ENCODE measurements around the gene CRIM1.
"Not testable (repeated sequence)": the region's sequence is repeated elsewhere in the genome, so short reads cannot be mapped to it uniquely, and the experiment has no call there.

The CRIM1 gene

GRCh38 chr2:36355890-36356297 lies 316 bp downstream of the CRIM1 start:
- no peak for DNase-seq

- DNase-seq = peak; percentile 13
Measured at GRCh38 chr2:36356298-36356989, 866 bp downstream of the CRIM1 start.

- peak; percentile 6 for DNase-seq
Measured at GRCh38 chr2:36356990-36357846, 1.6 kb downstream of the CRIM1 start.

- DNase-seq = no peak
Measured at GRCh38 chr2:36357847-36358659, 2.5 kb downstream of the CRIM1 start.

DNA sequence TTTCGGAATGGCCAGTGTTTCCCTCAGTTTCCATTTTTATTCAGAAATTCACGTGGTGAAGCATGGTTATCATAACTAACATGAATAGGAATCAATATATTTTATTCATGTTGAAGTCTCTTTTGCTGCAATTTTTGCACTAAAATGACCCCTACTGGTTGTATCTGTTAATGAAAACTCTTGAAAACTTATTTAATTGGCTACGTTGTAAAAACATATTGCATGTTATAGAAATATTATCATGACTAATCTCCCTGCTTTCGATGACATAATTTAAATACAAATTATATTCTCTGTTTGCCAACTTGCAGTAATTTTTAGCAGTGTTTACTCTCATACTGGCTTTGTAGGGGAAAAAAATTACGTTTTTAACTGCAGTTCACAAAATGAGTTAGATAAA lies 3.5 kb downstream of the CRIM1 start:
- no peak for DNase-seq

- no peak for DNase-seq
Measured at GRCh38 chr2:36360063-36360462, 4.5 kb downstream of the CRIM1 start.

GRCh38 chr2:36360834-36361233 lies 5.3 kb downstream of the CRIM1 start:
- DNase-seq = no peak

- DNase-seq = no peak
Measured at GRCh38 chr2:36361396-36361795, 5.8 kb downstream of the CRIM1 start.

GRCh38 chr2:36362291-36362690 lies 6.7 kb downstream of the CRIM1 start:
- no peak for DNase-seq

- not testable (repeated sequence) for DNase-seq
Measured at GRCh38 chr2:36363085-36363484, 7.5 kb downstream of the CRIM1 start.

- DNase-seq = no peak
Measured at GRCh38 chr2:36366491-36367120, 11.0 kb downstream of the CRIM1 start.

- no peak for DNase-seq
Measured at GRCh38 chr2:36367486-36367885, 11.9 kb downstream of the CRIM1 start.

GRCh38 chr2:36367895-36368353 lies 12.3 kb downstream of the CRIM1 start:
- no peak for DNase-seq

DNA sequence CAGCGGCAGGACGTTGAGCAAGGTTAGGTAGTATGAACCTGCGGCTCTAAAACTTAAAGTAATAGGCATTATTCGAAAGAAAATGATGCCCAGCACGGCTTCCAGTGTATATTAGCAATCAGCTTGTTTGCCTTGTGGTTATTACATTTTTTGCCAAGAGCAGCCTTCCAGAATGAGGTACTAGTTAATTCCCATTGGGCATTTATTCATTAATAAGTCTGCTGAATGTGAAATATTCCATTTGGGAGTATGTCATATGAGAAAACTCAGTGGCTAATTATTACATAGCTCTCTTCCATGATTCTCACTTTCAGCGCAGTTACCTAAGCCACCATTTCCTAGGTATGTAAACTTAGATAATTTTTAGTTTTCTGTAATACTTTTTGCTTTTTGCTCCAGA lies 12.9 kb downstream of the CRIM1 start:
- no peak for DNase-seq

GRCh38 chr2:36369163-36369562 lies 13.6 kb downstream of the CRIM1 start:
- no peak for DNase-seq

- no peak for DNase-seq
Measured at GRCh38 chr2:36369716-36370115, 14.1 kb downstream of the CRIM1 start.

DNA sequence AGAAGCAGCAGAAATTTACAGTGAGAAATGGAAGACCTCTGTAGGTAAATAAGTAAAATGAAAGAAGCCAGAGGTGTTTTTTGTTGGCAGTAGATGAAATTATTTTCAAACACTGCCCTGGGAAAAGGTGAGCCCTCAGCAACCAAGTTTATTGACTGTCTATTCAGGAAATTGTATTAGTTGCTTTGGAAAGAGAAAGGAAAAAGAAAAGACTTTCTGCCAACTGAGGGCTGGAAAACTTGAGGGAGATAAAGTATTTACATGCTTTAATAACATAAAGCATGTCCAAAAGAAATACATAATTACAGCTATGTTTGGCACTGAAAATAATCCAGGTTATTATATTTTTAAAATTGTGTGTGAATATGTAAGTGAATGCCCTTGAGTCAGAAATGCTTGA lies 14.7 kb downstream of the CRIM1 start:
- DNase-seq = no peak

- no peak for DNase-seq
Measured at GRCh38 chr2:36371070-36371874, 15.7 kb downstream of the CRIM1 start.

DNA sequence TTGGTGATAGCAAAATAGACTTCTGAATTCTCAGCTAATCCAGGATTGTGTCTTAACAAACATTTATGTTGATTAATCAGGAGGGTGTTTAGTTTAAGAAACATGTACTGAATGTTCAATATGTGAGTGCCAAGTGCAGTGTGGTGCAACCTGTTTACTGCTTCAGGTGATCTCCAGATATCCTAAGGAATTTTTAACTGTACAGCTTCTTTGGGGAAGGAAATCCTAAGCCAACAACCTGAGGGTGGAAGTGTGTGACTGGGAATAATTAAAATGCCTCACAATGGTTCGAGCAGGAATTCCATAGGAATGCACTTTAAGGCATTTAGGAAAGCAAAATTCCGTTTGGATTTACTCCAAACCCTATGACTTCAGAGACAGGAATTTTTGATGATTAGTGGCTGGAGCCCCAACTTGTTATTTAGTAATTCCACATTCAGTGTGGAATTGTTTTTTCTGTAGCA lies 16.4 kb downstream of the CRIM1 start:
- no peak for DNase-seq

DNA sequence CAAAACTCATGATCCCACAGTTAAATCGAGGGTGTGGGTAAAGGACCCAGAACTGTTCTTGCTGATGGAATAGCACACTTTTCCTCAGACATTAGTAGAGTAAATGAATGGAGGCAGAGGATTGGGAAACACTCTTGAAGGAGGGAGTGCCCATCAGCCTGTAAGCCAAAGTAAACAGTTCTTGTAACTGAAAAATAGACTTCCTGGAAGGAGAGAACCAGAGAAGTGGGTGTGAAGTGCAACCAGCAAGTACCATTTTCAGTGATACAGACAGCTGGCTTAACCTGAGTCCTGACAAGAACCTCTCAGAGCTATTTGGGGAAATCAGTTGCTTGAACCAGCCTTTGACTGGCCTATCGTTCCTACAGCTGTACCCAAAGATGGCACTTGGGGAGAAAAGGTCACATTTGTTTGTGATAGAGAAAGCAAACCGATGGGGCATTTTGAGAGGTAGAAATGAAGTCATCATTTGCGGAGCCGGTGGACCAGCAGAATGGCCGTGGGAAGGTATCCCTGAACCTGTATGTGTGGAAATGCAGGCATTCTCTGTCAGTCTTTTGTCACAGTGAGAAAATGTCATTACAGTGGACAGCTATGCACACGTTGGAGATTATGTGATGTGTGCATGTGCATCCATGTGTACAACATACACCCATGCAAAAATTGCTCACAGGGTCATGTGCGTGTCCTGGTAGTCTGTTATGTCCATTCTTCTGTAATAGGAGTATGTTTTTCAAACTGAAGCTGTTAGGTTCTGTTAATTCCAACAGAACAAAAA lies 17.8 kb downstream of the CRIM1 start:
- peak; percentile 31 for DNase-seq

DNA sequence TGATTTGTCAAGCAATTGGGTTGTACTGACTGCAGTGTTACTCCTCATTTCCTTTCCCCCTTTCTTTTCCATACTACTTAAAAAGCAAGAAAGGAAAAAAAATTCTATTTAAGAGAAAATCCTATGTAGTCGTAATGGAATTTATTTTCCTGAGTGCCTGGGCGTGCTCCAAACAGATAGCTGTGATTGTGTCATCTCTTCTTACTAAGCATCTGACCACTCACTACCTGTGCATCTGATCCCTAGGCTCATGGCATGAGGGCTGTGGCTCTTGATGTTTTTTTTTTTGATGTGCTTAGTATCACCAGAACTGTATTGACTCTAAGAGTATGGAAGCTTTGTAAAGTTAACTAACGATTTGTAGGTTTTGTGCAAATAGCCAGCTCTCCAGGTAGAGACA lies 19.0 kb downstream of the CRIM1 start:
- DNase-seq = no peak

All from DMS79 treated with DMSO at 0.1 percent for 48 hours (cell line).